Prostate gland (tissue), 2 donors: ENCODE measurements around the gene LTB.
A peak's percentile ranks its signal among the peaks of the same experiment; 100 is the strongest.

Experiments
- POLR2A ChIP-seq: fragments of 450-650 bp; IDR thresholded peaks from one replicate; pipeline ENCODE4 v1.6.1; 2016; ENCODE audit warnings: antibody characterized with exemption, mild to moderate bottlenecking
- POLR2AphosphoS5 ChIP-seq: sonication (generic); formaldehyde crosslinking; IDR thresholded peaks from one replicate; pipeline ENCODE4 v1.6.1; 2017; ENCODE audit warnings: antibody characterized with exemption
- TF ChIP-seq, protein P1 (sequence below), 4 experiments: fragments of 200-600 bp in 2 of 4; fragments of 450-650 bp in 2 of 4; sonication (generic) in 2 of 4; IDR thresholded peaks; 1 replicate in 3 of 4; 2 replicates in 1 of 4; pipeline ENCODE4 v1.5.1; 2016 to 2019; ENCODE audit warnings: antibody characterized with exemption in 4 of 4, mild to moderate bottlenecking in 2 of 4, moderate library complexity in 2 of 4

DNA sequence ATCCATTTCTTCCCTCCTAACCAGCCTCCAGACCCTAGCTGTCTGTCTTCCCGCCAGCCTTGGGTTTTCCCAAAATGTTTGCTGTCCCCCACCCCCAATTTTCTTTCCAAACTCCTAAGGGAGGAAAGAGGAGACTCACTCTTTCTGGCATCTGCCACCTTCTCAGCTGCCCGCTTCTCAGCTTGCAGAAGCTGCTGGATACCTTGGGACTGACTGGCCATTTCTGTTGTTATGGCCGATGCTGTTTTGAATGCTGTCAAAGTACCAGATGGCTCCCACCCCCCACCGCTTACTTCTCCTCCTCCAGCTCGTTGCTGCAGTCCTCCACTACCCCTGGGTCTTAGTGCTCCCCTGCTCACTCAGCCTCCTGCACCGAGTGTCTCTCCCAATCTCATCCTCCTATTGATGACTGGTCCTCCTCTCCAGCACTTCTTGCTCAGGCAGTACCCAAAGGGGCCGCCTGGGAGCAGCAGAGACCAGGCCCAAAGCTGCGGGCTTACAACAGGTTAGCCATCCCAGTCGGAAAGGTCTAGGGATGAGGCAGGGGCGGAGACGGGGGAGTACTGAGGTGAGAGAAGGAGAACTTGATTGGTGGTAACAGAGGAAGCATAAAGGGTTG lies 35.8 kb downstream of the LTB start, which contains the start of gene ATP6V1G2:
- TF ChIP-seq POLR2A (peak; percentile 9), POLR2AphosphoS5 (peak; percentile 83)
- TF ChIP-seq, protein P1, sequence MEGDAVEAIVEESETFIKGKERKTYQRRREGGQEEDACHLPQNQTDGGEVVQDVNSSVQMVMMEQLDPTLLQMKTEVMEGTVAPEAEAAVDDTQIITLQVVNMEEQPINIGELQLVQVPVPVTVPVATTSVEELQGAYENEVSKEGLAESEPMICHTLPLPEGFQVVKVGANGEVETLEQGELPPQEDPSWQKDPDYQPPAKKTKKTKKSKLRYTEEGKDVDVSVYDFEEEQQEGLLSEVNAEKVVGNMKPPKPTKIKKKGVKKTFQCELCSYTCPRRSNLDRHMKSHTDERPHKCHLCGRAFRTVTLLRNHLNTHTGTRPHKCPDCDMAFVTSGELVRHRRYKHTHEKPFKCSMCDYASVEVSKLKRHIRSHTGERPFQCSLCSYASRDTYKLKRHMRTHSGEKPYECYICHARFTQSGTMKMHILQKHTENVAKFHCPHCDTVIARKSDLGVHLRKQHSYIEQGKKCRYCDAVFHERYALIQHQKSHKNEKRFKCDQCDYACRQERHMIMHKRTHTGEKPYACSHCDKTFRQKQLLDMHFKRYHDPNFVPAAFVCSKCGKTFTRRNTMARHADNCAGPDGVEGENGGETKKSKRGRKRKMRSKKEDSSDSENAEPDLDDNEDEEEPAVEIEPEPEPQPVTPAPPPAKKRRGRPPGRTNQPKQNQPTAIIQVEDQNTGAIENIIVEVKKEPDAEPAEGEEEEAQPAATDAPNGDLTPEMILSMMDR (IDR thresholded peaks at IDR 0.05), result peak; percentile 95 to 99 (median 98)
